HT-29 (cell line): ENCODE results near the gene DPY19L3. TPM values are rescaled to one million over a fixed set of nuclear protein-coding genes. Genes with fewer than 3 reads are reported as not detected.
"Not testable (repeated sequence)": the region's sequence is repeated elsewhere in the genome, so short reads cannot be mapped to it uniquely, and the experiment has no call there.

Experiments
- DNase-seq: peaks from one replicate; pipeline ENCODE4 v3.0.0-alpha.2; 2015; ENCODE audit warnings: low spot score
- total RNA-seq: library from RNA; depleted of rRNA; stranded (reverse); fragments of >200 nt; shearing (Covaris generic); gene quantifications from 2 replicates; pipeline ENCODE4 v1.2.3, GENCODE V29; 2014; rRNA removed

The DPY19L3 gene
- total RNA-seq, 1 experiment from 2014 or later: 17.2 TPM

GRCh38 chr19:32498648-32499200 is 93.2 kb downstream of the DPY19L3 start:
- no peak for DNase-seq

- not testable (repeated sequence) for DNase-seq
Measured at GRCh38 chr19:32512498-32512897, 106.9 kb downstream of the DPY19L3 start.

GRCh38 chr19:32519023-32519422 is 113.5 kb downstream of the DPY19L3 start:
- DNase-seq: no peak

- DNase-seq: no peak
Measured at GRCh38 chr19:32522967-32523366, 117.4 kb downstream of the DPY19L3 start.

- DNase-seq: no peak
Measured at GRCh38 chr19:32526895-32527294, 121.3 kb downstream of the DPY19L3 start.

GRCh38 chr19:32530773-32531172 is 125.2 kb downstream of the DPY19L3 start:
- no peak for DNase-seq

GRCh38 chr19:32532233-32532632 is 126.7 kb downstream of the DPY19L3 start:
- DNase-seq: no peak

Other genes with a start within 250 kb of the DPY19L3 start
- gene ZNF507, start 60.2 kb upstream of the DPY19L3 start, total RNA-seq: 5.3 and 6.5 TPM in 2 replicates
- 204 and 221 TPM in 2 replicates for gene PDCD5, start 175.4 kb downstream of the DPY19L3 start, total RNA-seq